ENCODE data around the gene LYAR. TPM values are rescaled to one million over a fixed set of nuclear protein-coding genes. Genes with fewer than 3 reads are reported as not detected.
A peak's percentile ranks its signal among the peaks of the same experiment; 100 is the strongest.

LYAR gene
- total and polyA plus RNA-seq, 2 of the 13 experiments (the other 11 are each of a cell fraction or from before 2014, with no cell fraction given): 7.8 to 94.2 TPM

DNA sequence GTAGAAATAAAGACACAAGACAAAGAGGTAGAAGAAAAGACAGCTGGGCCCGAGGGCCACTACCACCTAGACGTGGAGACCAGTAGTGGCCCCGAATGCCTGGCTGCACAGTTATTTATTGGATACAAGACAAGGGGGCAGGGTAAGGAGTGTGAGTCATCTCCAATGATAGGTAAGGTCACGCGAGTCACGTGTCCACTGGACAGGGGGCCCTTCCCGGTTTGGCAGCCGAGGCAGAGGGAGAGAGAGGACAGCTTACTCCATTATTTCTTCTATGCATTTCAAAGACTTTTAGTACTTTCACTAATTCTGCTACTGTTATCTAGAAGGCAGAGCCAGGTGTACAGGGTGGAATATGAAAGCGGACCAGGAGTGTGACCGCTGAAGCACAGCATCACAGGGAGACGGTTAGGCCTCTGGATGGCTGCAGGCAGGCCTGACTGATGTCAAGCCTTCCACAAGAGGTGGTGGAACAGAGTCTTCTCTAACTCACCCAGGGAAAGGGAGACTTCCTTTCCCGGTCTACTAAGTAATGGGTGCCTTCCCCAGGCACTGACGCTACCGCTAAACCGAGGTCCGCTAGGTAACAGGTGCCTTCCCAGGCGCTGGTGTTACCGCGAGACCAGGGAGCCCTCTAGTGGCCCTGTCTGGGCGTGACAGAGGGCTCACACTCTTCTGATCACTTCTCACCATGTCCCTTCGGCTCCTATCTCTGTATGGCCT lies 45.0 kb upstream of the LYAR start (continued):
- TF ChIP-seq TCF7L2 (IDR thresholded peaks at IDR 0.05; ENCODE audit: low read depth, low read length) (no peak), KDM4B (CRISPR knock-in tag; IDR thresholded peaks at IDR 0.05) (peak; percentile 43; the same call in 1 of the 2 replicates), ZNF230 (CRISPR knock-in tag; IDR thresholded peaks at IDR 0.05) (0 out of 2 replicates have a peak, but pooled peaks have one; percentile 36), FOSL2 (CRISPR knock-in tag; IDR thresholded peaks at IDR 0.05) (peak; percentile 85), YY1 (IDR thresholded peaks at IDR 0.05; ENCODE audit: insufficient read depth, insufficient replicate concordance, low read depth, low read length) (peak; percentile 26), KAT7 (CRISPR knock-in tag; IDR thresholded peaks at IDR 0.05; ENCODE audit: borderline replicate concordance) (peak; percentile 37; the same call in 1 of the 2 replicates), HMGA1 (CRISPR knock-in tag; conservative IDR thresholded peaks at IDR 0.05) (no peak), FOXA3 (CRISPR knock-in tag; IDR thresholded peaks at IDR 0.05) (peak; percentile 10; the same call in 1 of the 2 replicates), HHEX (CRISPR knock-in tag; IDR thresholded peaks at IDR 0.05) (no peak), CHD2 (IDR thresholded peaks at IDR 0.05; ENCODE audit: low read depth, low read length) (peak; percentile 89), IKZF5 (CRISPR knock-in tag; IDR thresholded peaks at IDR 0.05) (peak; percentile 47; the same call in 1 of the 2 replicates)
- TF ChIP-seq, protein P1, sequence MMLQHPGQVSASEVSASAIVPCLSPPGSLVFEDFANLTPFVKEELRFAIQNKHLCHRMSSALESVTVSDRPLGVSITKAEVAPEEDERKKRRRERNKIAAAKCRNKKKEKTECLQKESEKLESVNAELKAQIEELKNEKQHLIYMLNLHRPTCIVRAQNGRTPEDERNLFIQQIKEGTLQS (CRISPR knock-in tag; IDR thresholded peaks at IDR 0.05): peak; percentile 9; the same call in 1 of the 2 replicates
- TF ChIP-seq, protein P2, sequence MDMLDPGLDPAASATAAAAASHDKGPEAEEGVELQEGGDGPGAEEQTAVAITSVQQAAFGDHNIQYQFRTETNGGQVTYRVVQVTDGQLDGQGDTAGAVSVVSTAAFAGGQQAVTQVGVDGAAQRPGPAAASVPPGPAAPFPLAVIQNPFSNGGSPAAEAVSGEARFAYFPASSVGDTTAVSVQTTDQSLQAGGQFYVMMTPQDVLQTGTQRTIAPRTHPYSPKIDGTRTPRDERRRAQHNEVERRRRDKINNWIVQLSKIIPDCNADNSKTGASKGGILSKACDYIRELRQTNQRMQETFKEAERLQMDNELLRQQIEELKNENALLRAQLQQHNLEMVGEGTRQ (IDR thresholded peaks at IDR 0.05; ENCODE audit: low read depth, low read length): 0 out of 2 replicates have a peak, but pooled peaks have one; percentile 17
- TF ChIP-seq, protein P2 (CRISPR knock-in tag; IDR thresholded peaks at IDR 0.05; ENCODE audit: borderline replicate concordance): peak; percentile 77; the same call in 1 of the 2 replicates

All from HepG2 (cell line).